ENCODE data around the gene CSNK2B.

DNA sequence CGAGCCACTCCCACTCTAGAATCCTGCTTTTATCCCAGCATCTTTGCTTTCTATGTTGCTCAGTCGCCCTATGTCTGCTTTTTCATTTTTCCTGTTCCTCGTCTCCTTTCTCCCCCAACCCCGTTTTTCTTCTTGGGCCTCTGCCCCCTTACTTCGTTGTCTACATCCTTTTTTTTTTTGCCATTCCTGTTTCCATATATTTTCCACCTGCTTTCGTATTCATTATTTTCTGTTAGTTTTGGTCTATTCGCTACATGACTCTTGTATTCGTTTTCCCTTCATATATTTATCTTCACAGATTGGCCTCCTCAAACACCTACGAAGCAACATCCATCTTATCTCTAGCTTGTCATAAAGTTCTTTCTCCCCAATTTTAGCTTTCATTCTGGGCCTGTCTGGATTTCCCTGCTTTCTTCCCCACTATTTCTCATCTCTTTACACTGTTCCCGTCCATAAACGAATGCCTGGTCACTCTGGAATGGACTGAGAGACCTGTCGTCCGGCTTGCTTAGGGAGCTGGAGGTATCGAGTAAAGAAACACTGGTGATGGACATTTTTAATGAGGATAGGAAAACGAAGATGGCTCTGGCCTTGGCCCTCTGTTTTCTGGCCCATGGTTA lies 44.5 kb upstream of the CSNK2B start:
- TF ChIP-seq, protein P1, sequence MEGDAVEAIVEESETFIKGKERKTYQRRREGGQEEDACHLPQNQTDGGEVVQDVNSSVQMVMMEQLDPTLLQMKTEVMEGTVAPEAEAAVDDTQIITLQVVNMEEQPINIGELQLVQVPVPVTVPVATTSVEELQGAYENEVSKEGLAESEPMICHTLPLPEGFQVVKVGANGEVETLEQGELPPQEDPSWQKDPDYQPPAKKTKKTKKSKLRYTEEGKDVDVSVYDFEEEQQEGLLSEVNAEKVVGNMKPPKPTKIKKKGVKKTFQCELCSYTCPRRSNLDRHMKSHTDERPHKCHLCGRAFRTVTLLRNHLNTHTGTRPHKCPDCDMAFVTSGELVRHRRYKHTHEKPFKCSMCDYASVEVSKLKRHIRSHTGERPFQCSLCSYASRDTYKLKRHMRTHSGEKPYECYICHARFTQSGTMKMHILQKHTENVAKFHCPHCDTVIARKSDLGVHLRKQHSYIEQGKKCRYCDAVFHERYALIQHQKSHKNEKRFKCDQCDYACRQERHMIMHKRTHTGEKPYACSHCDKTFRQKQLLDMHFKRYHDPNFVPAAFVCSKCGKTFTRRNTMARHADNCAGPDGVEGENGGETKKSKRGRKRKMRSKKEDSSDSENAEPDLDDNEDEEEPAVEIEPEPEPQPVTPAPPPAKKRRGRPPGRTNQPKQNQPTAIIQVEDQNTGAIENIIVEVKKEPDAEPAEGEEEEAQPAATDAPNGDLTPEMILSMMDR (conservative IDR thresholded peaks at IDR 0.05; ENCODE audit: low read depth, low read length), result no peak
- TF ChIP-seq EZH2 (IDR thresholded peaks at IDR 0.05; ENCODE audit: low read length, unreplicated experiment), result no peak
- no peak for TF ChIP-seq EZH2phosphoT487 (IDR thresholded peaks at IDR 0.05; ENCODE audit: borderline replicate concordance, low read length)
